Measurements from ENCODE around the gene SLC9A5. TPM values are rescaled to one million over a fixed set of nuclear protein-coding genes. Genes with fewer than 3 reads are reported as not detected.

SLC9A5 gene
- total and polyA plus RNA-seq, 10 of the 15 experiments (the other 5 are each of a cell fraction or from before 2014, with no cell fraction given) = 0.26 to 5.7 (median 1.5) TPM

- TF ChIP-seq RAD21 (IDR thresholded peaks at IDR 0.05; ENCODE audit: insufficient read depth, low read depth, low read length) = peak; percentile 82
These were observed 30.7 kb downstream of the SLC9A5 start, which contains the start of gene PLEKHG4 (continued) for GRCh38 chr16:67279296-67280089.

- Histone ChIP-seq H3K9ac (ENCODE audit: control insufficient read depth, insufficient read depth, low read length) (no peak overlapping the region), H3K4me1 (ENCODE audit: control insufficient read depth, insufficient read depth, low read length) (peaks cover 4% of the 10 kb centered on the region; the same call in 1 of the 2 replicates), H3K27ac (ENCODE audit: control insufficient read depth, insufficient read depth) (no peak overlapping the region), H3K27me3 (replicated peaks in 1 of 2; ENCODE audit: control insufficient read depth in 2 of 2, insufficient read depth in 2 of 2, low read length in 1 of 2) (no peaks in the 10 kb centered on the region), H2AFZ (ENCODE audit: control insufficient read depth, low read depth, low read length) (no peak overlapping the region), H3K36me3 (ENCODE audit: control insufficient read depth in 2 of 2, insufficient read depth in 2 of 2, low read length in 1 of 2) (no peaks in the 10 kb centered on the region; a peak in 1 of 4 replicates), H3K79me2 (ENCODE audit: control insufficient read depth, insufficient read depth, low read length) (0 out of 2 replicates have a peak, but pooled peaks cover 2% of the 10 kb centered on the region), H4K20me1 (ENCODE audit: control insufficient read depth, insufficient read depth) (no peaks in the 10 kb centered on the region), H3K4me3 (no peak overlapping the region), H3K4me2 (ENCODE audit: control insufficient read depth, insufficient read depth) (no peak overlapping the region), H3K9me3 (replicated peaks; ENCODE audit: control insufficient read depth, insufficient read depth, low read length) (no peaks in the 10 kb centered on the region)
- in situ Hi-C loops (cut with MboI) = no loop called here
- ChIA-PET RAD21 (ENCODE audit: unreplicated experiment) (interaction anchor here (0.8 to 1.4 kb wide), 2 partner anchors 20 to 59 kb away, joined by 3 to 6 read pairs; no protein-coding TSS in a partner anchor), SMC1A (ENCODE audit: uncharacterized antibody, unreplicated experiment) (interaction anchor here (0.8 to 1.2 kb wide), 2 partner anchors 8 to 328 kb away, joined by 4 read pairs; no protein-coding TSS in a partner anchor), POLR2A (interaction anchor here (0.6 kb wide), 1 partner anchor 58 kb away, joined by 3 read pairs; no protein-coding TSS in a partner anchor), CTCF (interaction anchor here (0.6 to 2.8 kb wide), 6 partner anchors 17 to 219 kb away, joined by 3 to 17 read pairs (median 4); no protein-coding TSS in a partner anchor)
- BruUV-seq (replicated peaks) = no TSS peak
- FAIRE-seq (no peak), DNase-seq (ENCODE audit: low read depth, low spot score) (no peak), ATAC-seq (no peak)
- 57% methylated on average over 15 of the region's 15 CpGs for WGBS (ENCODE audit: insufficient coverage, insufficient replicate concordance, low lambda C conversion rate, missing lambda C conversion rate)
- intact Hi-C loops (cut with micrococcal nuclease; ENCODE audit: unreplicated experiment) = no loop called here
- TF ChIP-seq YBX1 (IDR thresholded peaks at IDR 0.05) = no peak
- no peak for TF ChIP-seq SIN3A (IDR thresholded peaks at IDR 0.05; ENCODE audit: low read depth, low read length)
- no peak for TF ChIP-seq FOXM1 (IDR thresholded peaks at IDR 0.05; ENCODE audit: low read depth, low read length)
- no peak for TF ChIP-seq CBX5 (IDR thresholded peaks at IDR 0.05; ENCODE audit: low read depth)
- no peak for TF ChIP-seq NBN (IDR thresholded peaks at IDR 0.05)
- no peak for TF ChIP-seq E4F1 (IDR thresholded peaks at IDR 0.05; ENCODE audit: borderline replicate concordance, partially characterized antibody)
- no peak for TF ChIP-seq GABPA (IDR thresholded peaks at IDR 0.05; ENCODE audit: low read depth)
- no peak for TF ChIP-seq IRF4 (IDR thresholded peaks at IDR 0.05; ENCODE audit: low read depth, low read length)
- TF ChIP-seq ZNF687 (IDR thresholded peaks at IDR 0.05) = no peak
These were observed 31.6 kb downstream of the SLC9A5 start for GRCh38 chr16:67280090-67281015.
